ENCODE measurements around the gene RAB10. TPM values are rescaled to one million over a fixed set of nuclear protein-coding genes. Genes with fewer than 3 reads are reported as not detected.
"Not testable (repeated sequence)": the region's sequence is repeated elsewhere in the genome, so short reads cannot be mapped to it uniquely, and the experiment has no call there.

Gene RAB10
- total RNA-seq, 4 donors from 2014 or later = 91.9 to 117 (median 103) TPM

- no peak overlapping the region for H3K4me3 ChIP-seq
- H3K4me1 ChIP-seq = peaks cover 0 to 19% (median 10%) of the 10 kb centered on the region in 3 donors
- H3K27me3 ChIP-seq = no peaks in the 10 kb centered on the region
- no peaks in the 10 kb centered on the region for H3K36me3 ChIP-seq
- TF ChIP-seq CTCF (IDR thresholded peaks at IDR 0.05) = no peak
- no peak for TF ChIP-seq POLR2A (IDR thresholded peaks at IDR 0.05)
- TF ChIP-seq POLR2AphosphoS5 (IDR thresholded peaks at IDR 0.05) = no peak
- no peak for TF ChIP-seq EP300 (IDR thresholded peaks at IDR 0.05)
- 84 to 94% methylated on average over 11 to 13 of the region's 13 CpGs for WGBS, 2 donors (ENCODE audit: low coverage in 1 of 2)
- ATAC-seq = no peak
- no peak overlapping the region for H3K27ac ChIP-seq
- no peaks in the 10 kb centered on the region for H3K9me3 ChIP-seq
Observed at GRCh38 chr2:26016012-26016705, 17.7 kb upstream of the RAB10 start.

GRCh38 chr2:26016706-26017045, 17.2 kb upstream of the RAB10 start:
- H3K9me3 ChIP-seq, ATAC-seq, H3K4me3 ChIP-seq, H3K36me3 ChIP-seq, H3K27ac ChIP-seq, H3K27me3 ChIP-seq: not testable (repeated sequence)
- H3K4me1 ChIP-seq = peaks cover 0 to 19% (median 10%) of the 10 kb centered on the region in 3 donors
- 100% methylated on average over 1 of the region's 4 CpGs; no CpG with 5 or more reads in 1 of the 2 donors for WGBS, 2 donors (ENCODE audit: low coverage in 1 of 2)

GRCh38 chr2:26017464-26018183, 16.3 kb upstream of the RAB10 start:
- H3K4me1 ChIP-seq = peaks cover 0 to 19% (median 10%) of the 10 kb centered on the region in 3 donors
- H3K4me3 ChIP-seq = no peak overlapping the region
- no peaks in the 10 kb centered on the region for H3K9me3 ChIP-seq
- H3K27me3 ChIP-seq = no peaks in the 10 kb centered on the region
- H3K27ac ChIP-seq = peak overlapping the region in 3 of 4 donors; percentile 55 to 62 (median 62)
- no peak for ATAC-seq
- TF ChIP-seq EP300 (IDR thresholded peaks at IDR 0.05) = no peak
- no peak for TF ChIP-seq POLR2A (IDR thresholded peaks at IDR 0.05)
- no peak for TF ChIP-seq CTCF (IDR thresholded peaks at IDR 0.05)
- TF ChIP-seq POLR2AphosphoS5 (IDR thresholded peaks at IDR 0.05) = no peak
- 83% methylated on average over 2 of the region's 5 CpGs; no CpG with 5 or more reads in 1 of the 2 donors for WGBS, 2 donors (ENCODE audit: low coverage in 1 of 2)
- H3K36me3 ChIP-seq = no peaks in the 10 kb centered on the region

GRCh38 chr2:26018184-26019055, 15.5 kb upstream of the RAB10 start:
- Histone ChIP-seq H3K4me1 (peaks cover 0 to 19% (median 10%) of the 10 kb centered on the region in 3 donors), H3K4me3 (no peak overlapping the region), H3K36me3 (no peaks in the 10 kb centered on the region), H3K27ac (peak overlapping the region in 3 of 4 donors; percentile 55 to 62 (median 62)), H3K9me3 (no peaks in the 10 kb centered on the region), H3K27me3 (no peaks in the 10 kb centered on the region)
- no peak for TF ChIP-seq EP300 (IDR thresholded peaks at IDR 0.05)
- TF ChIP-seq POLR2AphosphoS5 (IDR thresholded peaks at IDR 0.05) = peak; percentile 28
- TF ChIP-seq CTCF (IDR thresholded peaks at IDR 0.05) = no peak
- TF ChIP-seq POLR2A (IDR thresholded peaks at IDR 0.05) = no peak
- WGBS, 2 donors (ENCODE audit: low coverage in 1 of 2) = 44 to 61% methylated on average over 2 of the region's 3 CpGs
- peak; percentile 93 for ATAC-seq

- Histone ChIP-seq H3K4me3 (no peak overlapping the region), H3K4me1 (peaks cover 0 to 19% (median 10%) of the 10 kb centered on the region in 3 donors), H3K9me3 (no peaks in the 10 kb centered on the region), H3K27me3 (no peaks in the 10 kb centered on the region), H3K27ac (no peak overlapping the region), H3K36me3 (no peaks in the 10 kb centered on the region)
- 75 to 85% methylated on average over 2 to 4 of the region's 4 CpGs for WGBS, 2 donors (ENCODE audit: low coverage in 1 of 2)
- no peak for ATAC-seq
- TF ChIP-seq POLR2A (IDR thresholded peaks at IDR 0.05) (no peak), EP300 (IDR thresholded peaks at IDR 0.05) (no peak), CTCF (IDR thresholded peaks at IDR 0.05) (no peak), POLR2AphosphoS5 (IDR thresholded peaks at IDR 0.05) (no peak)
Observed at GRCh38 chr2:26020231-26020640, 13.6 kb upstream of the RAB10 start.
